ENCODE measurements around the gene TSHZ2. TPM values are rescaled to one million over a fixed set of nuclear protein-coding genes. Genes with fewer than 3 reads are reported as not detected.

TSHZ2 gene
- total and polyA plus RNA-seq, 12 donors = 1.5 to 6.2 (median 4.5) TPM

GRCh38 chr20:52954849-52955248 is 17.3 kb upstream of the TSHZ2 start:
- no peaks in the 10 kb centered on the region for H3K27me3 ChIP-seq
- no peak overlapping the region for H3K4me3 ChIP-seq
- DNase-seq = no peak
- H3K36me3 ChIP-seq = no peaks in the 10 kb centered on the region
- ATAC-seq = no peak
- WGBS, 2 donors = 89 to 93% methylated on average over 6 of the region's 6 CpGs
- H3K9me3 ChIP-seq = no peaks in the 10 kb centered on the region
- no peak for TF ChIP-seq CTCF (IDR thresholded peaks at IDR 0.05)
- intact Hi-C loops (cut with DNase I) = no loop called here
- no peaks in the 10 kb centered on the region for H3K4me1 ChIP-seq
- H3K27ac ChIP-seq = no peak overlapping the region

- H3K9me3 ChIP-seq = no peaks in the 10 kb centered on the region
- no peaks in the 10 kb centered on the region for H3K36me3 ChIP-seq
- H3K4me1 ChIP-seq = no peaks in the 10 kb centered on the region
- DNase-seq (no peak), ATAC-seq (no peak)
- H3K4me3 ChIP-seq = no peak overlapping the region
- H3K27me3 ChIP-seq = no peaks in the 10 kb centered on the region
- 59 to 61% methylated on average over 4 of the region's 4 CpGs for WGBS, 2 donors
- intact Hi-C loops (cut with DNase I) = no loop called here
- H3K27ac ChIP-seq = no peak overlapping the region
- no peak for TF ChIP-seq CTCF (IDR thresholded peaks at IDR 0.05)
These were observed 13.9 kb upstream of the TSHZ2 start for GRCh38 chr20:52958211-52958610.

- WGBS, 2 donors = 55 to 65% methylated on average over 5 of the region's 5 CpGs
- no peak overlapping the region for H3K4me3 ChIP-seq
- DNase-seq = no peak
- H3K27me3 ChIP-seq = no peaks in the 10 kb centered on the region
- intact Hi-C loops (cut with DNase I) = no loop called here
- ATAC-seq = no peak
- H3K36me3 ChIP-seq = no peaks in the 10 kb centered on the region
- TF ChIP-seq CTCF (IDR thresholded peaks at IDR 0.05) = no peak
- no peak overlapping the region for H3K27ac ChIP-seq
- H3K9me3 ChIP-seq = no peaks in the 10 kb centered on the region
- H3K4me1 ChIP-seq = no peaks in the 10 kb centered on the region
These were observed 13.0 kb upstream of the TSHZ2 start for GRCh38 chr20:52959125-52959524.

- no peak overlapping the region for H3K4me3 ChIP-seq
- intact Hi-C loops (cut with DNase I) = no loop called here
- DNase-seq (no peak), ATAC-seq (no peak)
- H3K9me3 ChIP-seq = no peaks in the 10 kb centered on the region
- no peaks in the 10 kb centered on the region for H3K36me3 ChIP-seq
- 63 to 76% methylated on average over 1 of the region's 1 CpG for WGBS, 2 donors
- no peaks in the 10 kb centered on the region for H3K4me1 ChIP-seq
- no peak for TF ChIP-seq CTCF (IDR thresholded peaks at IDR 0.05)
- H3K27ac ChIP-seq = no peak overlapping the region
- peaks cover 0 to 6% (median 0%) of the 10 kb centered on the region in 7 donors for H3K27me3 ChIP-seq
These were observed 10.0 kb upstream of the TSHZ2 start for GRCh38 chr20:52962183-52962582.

- ATAC-seq (no peak), DNase-seq (no peak)
- no peaks in the 10 kb centered on the region for H3K36me3 ChIP-seq
- H3K4me1 ChIP-seq = no peaks in the 10 kb centered on the region
- intact Hi-C loops (cut with DNase I) = no loop called here
- peaks cover 0 to 6% (median 0%) of the 10 kb centered on the region in 7 donors for H3K27me3 ChIP-seq
- no peak overlapping the region for H3K27ac ChIP-seq
- 85 to 88% methylated on average over 3 of the region's 3 CpGs for whole genome bisulfite sequencing, 2 donors
- no peak overlapping the region for H3K4me3 ChIP-seq
- no peak for TF ChIP-seq CTCF (IDR thresholded peaks at IDR 0.05)
- H3K9me3 ChIP-seq = no peaks in the 10 kb centered on the region
These were observed 9.0 kb upstream of the TSHZ2 start for GRCh38 chr20:52963131-52963530.

Data from heart right ventricle (tissue), 16 donors.